Mesodermal cell (in vitro differentiated cells): ENCODE data around the gene CEP72.
"Not testable (repeated sequence)": the region's sequence is repeated elsewhere in the genome, so short reads cannot be mapped to it uniquely, and the experiment has no call there.

ENCODE experiments used
- H3K27ac ChIP-seq: 2 replicates; pipeline ENCODE4 v1.7.0; 2013; ENCODE audit warnings: mild to moderate bottlenecking, low read depth, low read length, moderate library complexity; ENCODE audit not compliant: severe bottlenecking
- H3K36me3 ChIP-seq: 2 replicates; pipeline ENCODE4 v1.7.1; 2013; ENCODE audit warnings: mild to moderate bottlenecking, low read length, moderate library complexity; ENCODE audit not compliant: control insufficient read depth, insufficient read depth
- H3K4me1 ChIP-seq: one replicate; pipeline ENCODE4 v1.7.1; 2013; ENCODE audit warnings: mild to moderate bottlenecking, low read length; ENCODE audit not compliant: insufficient read depth, control insufficient read depth, poor library complexity, severe bottlenecking
- H3K4me3 ChIP-seq: 2 replicates; pipeline ENCODE4 v1.7.0; 2013; ENCODE audit warnings: low read length, control low read depth, mild to moderate bottlenecking; ENCODE audit not compliant: insufficient read depth, poor library complexity, severe bottlenecking; ENCODE audit errors: extremely low read depth
- H3K9me3 ChIP-seq: 2 replicates; pipeline ENCODE4 v1.7.1; 2013; ENCODE audit warnings: mild to moderate bottlenecking, low read length, moderate library complexity; ENCODE audit not compliant: control insufficient read depth
- WGBS, 2 experiments: methylation state at CpG; one replicate each; pipeline ENCODE4 v1.1.5; 2013; ENCODE audit warnings: missing lambda C conversion rate in 2 of 2; ENCODE audit not compliant: insufficient coverage in 2 of 2; 5-methylcytosine and 5-hydroxymethylcytosine counted together

Gene CEP72

DNA sequence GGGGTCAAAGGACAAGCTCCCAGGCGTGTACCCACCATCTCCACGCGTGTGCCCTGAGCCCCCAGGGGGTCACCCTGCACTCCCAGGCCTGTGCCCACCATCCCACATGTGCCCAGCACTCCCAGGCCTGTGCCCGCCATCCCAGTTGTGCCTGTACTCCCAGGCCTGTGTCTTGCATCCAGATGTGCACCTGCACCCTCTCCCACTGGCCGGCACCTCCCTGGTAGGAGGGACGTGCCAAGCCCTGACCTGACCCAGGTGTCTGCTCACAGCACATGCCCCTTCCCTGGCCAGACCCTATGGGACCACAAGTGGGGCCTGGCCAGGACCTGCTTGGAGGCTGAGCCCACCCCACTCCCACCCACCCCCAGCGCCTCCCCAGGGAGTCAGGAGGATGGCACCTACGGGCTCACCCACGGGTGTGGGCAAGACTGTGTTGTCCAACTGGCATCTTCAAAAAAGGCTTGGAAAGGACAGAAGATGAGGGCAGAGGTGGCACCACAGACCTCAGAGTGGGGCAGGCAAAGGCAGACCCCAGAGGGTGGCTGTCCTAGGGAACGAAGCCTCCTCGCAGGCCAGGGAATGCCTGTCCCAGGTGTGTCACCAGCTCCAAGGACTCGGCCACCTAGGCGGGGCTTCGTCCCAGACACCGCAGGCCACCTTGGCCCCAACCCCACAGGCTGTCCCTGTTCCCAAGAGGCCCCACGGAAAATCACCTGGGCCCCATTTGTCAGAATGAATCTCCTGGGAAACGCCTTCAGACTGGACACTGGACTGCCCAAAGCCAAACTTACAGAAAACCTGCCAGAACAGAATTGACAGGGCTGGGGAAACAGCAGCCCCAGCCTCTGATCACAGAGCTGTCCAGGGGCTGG is 69.4 kb downstream of the CEP72 start:
- 91 to 95% methylated on average over 7 to 13 of the region's 17 CpGs for WGBS, 2 experiments

DNA sequence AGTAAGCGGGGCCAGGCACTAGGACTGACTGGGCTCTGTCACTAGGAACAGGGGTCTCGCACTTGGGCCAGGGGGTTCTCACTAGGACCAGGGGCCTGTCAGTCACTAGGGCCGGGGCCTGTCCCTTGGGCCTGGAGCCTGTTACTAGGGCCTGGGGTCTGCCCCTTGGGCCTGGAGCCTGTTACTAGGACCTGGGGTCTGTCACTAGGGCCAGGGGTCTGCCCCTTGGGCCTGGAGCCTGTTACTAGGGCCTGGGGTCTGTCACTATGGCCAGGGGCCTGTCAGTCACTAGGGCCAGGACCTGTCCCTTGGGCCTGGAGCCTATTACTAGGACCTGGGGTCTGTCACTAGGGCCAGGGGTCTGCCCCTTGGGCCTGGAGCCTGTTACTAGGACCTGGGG is 70.1 kb downstream of the CEP72 start:
- H3K36me3 ChIP-seq, H3K9me3 ChIP-seq, H3K4me3 ChIP-seq, H3K27ac ChIP-seq, H3K4me1 ChIP-seq: not testable (repeated sequence)
- WGBS, 2 experiments, result 80 to 100% methylated on average over 1 of the region's 3 CpGs

More for the DNA sequence above, 69.4 kb downstream of the CEP72 start:
- H3K4me3 ChIP-seq, H3K27ac ChIP-seq, H3K36me3 ChIP-seq, H3K4me1 ChIP-seq, H3K9me3 ChIP-seq: not testable (repeated sequence)

- not testable (repeated sequence) for H3K4me3 ChIP-seq, H3K4me1 ChIP-seq, H3K27ac ChIP-seq, H3K36me3 ChIP-seq, H3K9me3 ChIP-seq
- 87 to 88% methylated on average over 10 to 12 of the region's 17 CpGs for WGBS, 2 experiments
Observed at GRCh38 chr5:682651-683358, 70.7 kb downstream of the CEP72 start.

GRCh38 chr5:683551-684481 is 71.7 kb downstream of the CEP72 start:
- 88 to 89% methylated on average over 24 to 25 of the region's 30 CpGs for WGBS, 2 experiments
- Histone ChIP-seq H3K36me3 (no peaks in the 10 kb centered on the region), H3K27ac (no peak overlapping the region), H3K4me3 (no peak overlapping the region), H3K4me1 (no peaks in the 10 kb centered on the region), H3K9me3 (no peaks in the 10 kb centered on the region)

GRCh38 chr5:684751-685216 is 72.6 kb downstream of the CEP72 start:
- Histone ChIP-seq H3K4me1 (no peaks in the 10 kb centered on the region), H3K36me3 (no peaks in the 10 kb centered on the region), H3K4me3 (no peak overlapping the region), H3K27ac (no peak overlapping the region), H3K9me3 (no peaks in the 10 kb centered on the region)
- WGBS, 2 experiments, result 86 to 90% methylated on average over 17 of the region's 17 CpGs

DNA sequence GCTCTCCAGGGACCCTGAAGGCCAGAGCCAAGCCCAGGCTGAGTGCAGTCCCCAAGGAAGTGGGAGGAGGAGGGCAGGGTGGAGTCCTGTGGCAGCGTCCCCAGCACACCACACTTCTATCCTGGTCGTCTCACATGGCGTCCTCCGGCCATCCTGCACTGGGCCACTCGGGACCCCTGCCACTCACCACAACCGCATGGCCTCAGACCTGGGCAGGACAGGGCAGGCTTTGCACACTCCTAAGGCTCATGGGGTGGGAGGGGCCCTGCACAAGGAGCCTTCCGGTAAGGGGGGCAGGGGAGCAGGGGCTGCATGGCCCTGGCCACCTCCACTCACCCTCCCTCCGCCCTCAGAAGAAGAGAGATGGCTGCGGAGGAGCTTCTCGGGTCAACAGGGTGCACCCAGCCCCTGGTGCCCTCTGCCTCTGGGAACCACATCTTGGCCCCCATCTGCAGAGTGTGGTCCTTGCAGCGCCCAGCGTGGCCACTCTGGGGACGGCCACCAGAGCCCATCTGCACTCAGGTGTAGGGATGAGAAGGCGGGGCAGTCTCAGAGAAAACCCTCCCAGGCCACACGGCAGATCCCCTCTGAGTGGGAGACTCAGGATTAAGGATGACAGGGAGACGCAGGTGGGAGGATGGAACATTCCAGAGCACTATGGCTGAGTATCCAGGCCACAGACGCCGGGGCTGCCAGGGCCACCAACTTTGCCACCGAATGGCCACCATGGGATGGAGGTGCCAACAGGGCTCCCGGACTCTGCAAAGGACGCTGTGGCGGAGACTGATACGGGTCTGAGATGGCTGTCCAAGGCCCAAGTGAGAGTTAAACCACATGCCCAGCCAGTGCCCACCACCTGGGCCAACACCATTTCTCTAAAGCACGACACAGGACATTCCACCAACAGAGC is 73.4 kb downstream of the CEP72 start:
- no peaks in the 10 kb centered on the region for H3K9me3 ChIP-seq
- no peak overlapping the region for H3K4me3 ChIP-seq
- no peaks in the 10 kb centered on the region for H3K36me3 ChIP-seq
- no peak overlapping the region for H3K27ac ChIP-seq
- H3K4me1 ChIP-seq, result no peaks in the 10 kb centered on the region
- 90 to 92% methylated on average over 13 to 21 of the region's 24 CpGs for WGBS, 2 experiments

GRCh38 chr5:686172-686523 is 74.0 kb downstream of the CEP72 start:
- WGBS, 2 experiments, result 89 to 94% methylated on average over 5 to 8 of the region's 12 CpGs
- not testable (repeated sequence) for H3K4me3 ChIP-seq, H3K27ac ChIP-seq, H3K36me3 ChIP-seq, H3K4me1 ChIP-seq, H3K9me3 ChIP-seq

- H3K4me1 ChIP-seq, H3K9me3 ChIP-seq, H3K27ac ChIP-seq, H3K36me3 ChIP-seq, H3K4me3 ChIP-seq: not testable (repeated sequence)
- no CpG with 5 or more reads among the region's 12 CpGs for WGBS, 2 experiments
Observed at GRCh38 chr5:686936-687335, 74.8 kb downstream of the CEP72 start.

- WGBS, 2 experiments, result 71 to 93% methylated on average over 8 to 11 of the region's 30 CpGs
- not testable (repeated sequence) for H3K9me3 ChIP-seq, H3K4me3 ChIP-seq, H3K36me3 ChIP-seq, H3K27ac ChIP-seq, H3K4me1 ChIP-seq
Observed at GRCh38 chr5:688348-689010, 76.3 kb downstream of the CEP72 start.
